Fibroblast of mammary gland (primary cell): ENCODE measurements around the gene CACFD1.

Experiments
- DNase-seq: peaks from one replicate; pipeline ENCODE4 v3.0.0-alpha.2; 2010; ENCODE audit warnings: low read depth
- H3K4me3 ChIP-seq: 2 replicates; pipeline ENCODE4 v1.5.1; 2011; ENCODE audit warnings: low read depth, mild to moderate bottlenecking, low read length, moderate library complexity; ENCODE audit not compliant: control insufficient read depth
- TF ChIP-seq, protein P1 (sequence below): conservative IDR thresholded peaks from 2 replicates; pipeline ENCODE4 v1.5.1; 2011; ENCODE audit warnings: low read depth, low read length, inconsistent platforms; ENCODE audit not compliant: control insufficient read depth, insufficient read depth

Gene CACFD1

DNA sequence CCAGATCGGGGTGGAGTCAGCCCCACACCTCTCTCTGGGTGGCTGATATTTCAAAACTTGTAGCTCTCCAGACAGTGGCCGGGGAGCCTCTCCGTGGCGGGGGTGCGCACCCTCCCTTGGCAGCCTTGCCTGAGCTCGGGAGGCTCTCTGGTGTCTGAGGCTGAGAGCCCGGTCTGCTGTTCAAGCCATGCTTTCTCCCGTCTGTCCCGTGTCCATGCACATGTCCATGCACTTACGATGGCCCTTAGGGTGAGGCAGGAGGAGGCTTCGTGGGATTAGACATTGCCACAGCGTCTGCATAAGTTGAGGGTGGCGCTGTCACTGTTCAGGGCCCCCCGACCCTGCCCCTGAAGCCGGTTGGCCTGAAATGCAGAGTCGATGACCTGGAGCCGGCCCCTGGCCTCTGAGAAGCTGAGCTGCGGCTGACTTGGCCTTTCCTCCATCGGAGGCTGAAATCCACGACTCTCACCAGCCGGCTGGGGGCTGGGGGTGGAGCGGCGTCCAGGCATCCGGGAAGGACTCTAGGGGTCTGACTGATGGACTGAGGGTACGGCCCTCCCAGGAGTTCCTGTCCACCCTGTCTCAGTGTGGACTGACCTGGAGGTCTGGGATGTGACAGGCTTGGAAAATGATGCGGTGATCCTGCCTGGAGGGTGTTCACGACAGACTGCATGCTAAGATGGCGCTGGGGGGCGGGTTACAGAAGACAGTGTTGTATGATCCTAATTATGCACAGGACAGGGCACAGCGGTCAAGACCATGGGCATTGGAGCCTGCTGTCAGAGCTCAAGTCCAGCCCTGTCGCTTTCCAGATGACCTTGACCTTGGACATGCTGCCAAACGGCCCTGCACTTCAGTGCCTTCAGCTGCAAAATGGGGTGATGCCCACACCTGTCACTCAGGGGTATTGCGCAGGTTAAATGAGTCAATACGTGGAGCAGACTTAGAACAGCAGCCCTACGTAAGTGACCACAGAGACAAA is 37.4 kb downstream of the CACFD1 start:
- H3K4me3 ChIP-seq = no peak overlapping the region
- DNase-seq = no peak
- TF ChIP-seq, protein P1, sequence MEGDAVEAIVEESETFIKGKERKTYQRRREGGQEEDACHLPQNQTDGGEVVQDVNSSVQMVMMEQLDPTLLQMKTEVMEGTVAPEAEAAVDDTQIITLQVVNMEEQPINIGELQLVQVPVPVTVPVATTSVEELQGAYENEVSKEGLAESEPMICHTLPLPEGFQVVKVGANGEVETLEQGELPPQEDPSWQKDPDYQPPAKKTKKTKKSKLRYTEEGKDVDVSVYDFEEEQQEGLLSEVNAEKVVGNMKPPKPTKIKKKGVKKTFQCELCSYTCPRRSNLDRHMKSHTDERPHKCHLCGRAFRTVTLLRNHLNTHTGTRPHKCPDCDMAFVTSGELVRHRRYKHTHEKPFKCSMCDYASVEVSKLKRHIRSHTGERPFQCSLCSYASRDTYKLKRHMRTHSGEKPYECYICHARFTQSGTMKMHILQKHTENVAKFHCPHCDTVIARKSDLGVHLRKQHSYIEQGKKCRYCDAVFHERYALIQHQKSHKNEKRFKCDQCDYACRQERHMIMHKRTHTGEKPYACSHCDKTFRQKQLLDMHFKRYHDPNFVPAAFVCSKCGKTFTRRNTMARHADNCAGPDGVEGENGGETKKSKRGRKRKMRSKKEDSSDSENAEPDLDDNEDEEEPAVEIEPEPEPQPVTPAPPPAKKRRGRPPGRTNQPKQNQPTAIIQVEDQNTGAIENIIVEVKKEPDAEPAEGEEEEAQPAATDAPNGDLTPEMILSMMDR = no peak

- DNase-seq = no peak
- TF ChIP-seq, protein P1 = no peak
Measured at GRCh38 chr9:133499132-133499891, 39.5 kb downstream of the CACFD1 start.

DNA sequence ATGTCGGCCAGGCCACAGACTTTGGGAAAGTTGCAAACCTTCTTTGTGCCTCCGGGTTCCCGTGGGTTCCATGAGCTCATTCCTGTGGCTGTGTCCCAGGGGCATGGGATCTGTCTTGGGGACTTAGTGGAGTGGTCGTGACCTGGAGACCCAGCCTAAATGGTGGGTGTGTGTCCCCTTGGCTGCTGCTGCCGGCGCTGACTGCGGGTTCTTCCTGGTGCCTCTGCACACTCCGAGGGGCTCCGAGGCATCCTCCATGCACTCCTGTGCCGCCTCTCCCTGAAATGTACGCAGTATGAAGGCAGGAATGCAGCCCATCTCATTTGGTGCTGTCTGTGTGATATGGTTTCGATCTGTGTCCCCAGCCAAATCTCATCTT is 40.1 kb downstream of the CACFD1 start:
- TF ChIP-seq, protein P1 = no peak
- no peak overlapping the region for H3K4me3 ChIP-seq
- DNase-seq = no peak

More at GRCh38 chr9:133499132-133499891, 39.5 kb downstream of the CACFD1 start:
- H3K4me3 ChIP-seq = no peak overlapping the region

- TF ChIP-seq, protein P1 = no peak
- no peak overlapping the region for H3K4me3 ChIP-seq
- no peak for DNase-seq
Measured at GRCh38 chr9:133502112-133502511, 42.3 kb downstream of the CACFD1 start.

- peak; percentile 65 for DNase-seq
- TF ChIP-seq, protein P1 = no peak
- no peak overlapping the region for H3K4me3 ChIP-seq
Measured at GRCh38 chr9:133505186-133505830, 45.5 kb downstream of the CACFD1 start.

GRCh38 chr9:133505901-133506652 is 46.3 kb downstream of the CACFD1 start:
- H3K4me3 ChIP-seq = no peak overlapping the region
- peak; percentile 91 for DNase-seq
- TF ChIP-seq, protein P1 = no peak
